SK-N-SH (cell line): ENCODE measurements around the gene CNTNAP2. TPM values are rescaled to one million over a fixed set of nuclear protein-coding genes. Genes with fewer than 3 reads are reported as not detected.

ENCODE experiments used
- CTCF ChIA-PET: fragments of 300-600, 350-600 bp; formaldehyde crosslinking; extraction: SDS; loops from one replicate; lab custom pipeline; 2021; lab: Yijun Ruan, JAX
- POLR2A ChIA-PET: fragments of 350-600 bp; sonication (Branson Sonifier 250); formaldehyde crosslinking; extraction: SDS; loops from one replicate; lab custom pipeline; 2020; ENCODE audit warnings: antibody characterized with exemption, inconsistent platforms; lab: Yijun Ruan, JAX
- DNase-seq: peaks from one replicate; pipeline ENCODE4 v3.0.0; 2012
- H2AFZ ChIP-seq: fragments of 200-600 bp; sonication (generic); 2 replicates; pipeline ENCODE4 v1.8.1; 2016; ENCODE audit warnings: antibody characterized with exemption, mild to moderate bottlenecking, low read depth
- H3F3A ChIP-seq: fragments of 200-600 bp; sonication (generic); replicated peaks from 2 replicates; pipeline ENCODE3; 2016; ENCODE audit warnings: antibody characterized with exemption, mild to moderate bottlenecking; ENCODE audit not compliant: insufficient read depth
- H3K27ac ChIP-seq, 2 experiments: fragments of 200-500 bp in 1 of 2; fragments of 200-600 bp in 1 of 2; sonication (Bioruptor generic) in 1 of 2; sonication (generic), shearing (Covaris generic) in 1 of 2; 2 replicates each; pipeline versions ENCODE4 v1.5.1 to v1.6.1; 2014 to 2016; ENCODE audit warnings: low read depth in 2 of 2, inconsistent platforms in 1 of 2, low read length in 1 of 2, mild to moderate bottlenecking in 1 of 2, mixed read lengths in 1 of 2
- H3K27me3 ChIP-seq: fragments of 200-600 bp; sonication (generic), shearing (Covaris generic); 2 replicates; pipeline ENCODE4 v1.6.1; 2016; ENCODE audit warnings: mixed run types; ENCODE audit not compliant: insufficient read depth
- H3K36me3 ChIP-seq, 2 experiments: fragments of 200-500 bp in 1 of 2; fragments of 200-600 bp in 1 of 2; sonication (Bioruptor generic) in 1 of 2; sonication (generic) in 1 of 2; replicated peaks in 1 of 2; 2 replicates each; pipeline versions ENCODE3 to v1.5.1; 2014 to 2016; ENCODE audit warnings: low read length in 1 of 2, mild to moderate bottlenecking in 1 of 2; ENCODE audit not compliant: insufficient read depth in 2 of 2, control insufficient read depth in 1 of 2
- H3K4me1 ChIP-seq, 2 experiments: fragments of 200-500 bp in 1 of 2; fragments of 200-600 bp in 1 of 2; sonication (Bioruptor generic) in 1 of 2; sonication (generic), shearing (Covaris generic) in 1 of 2; 2 replicates each; pipeline versions ENCODE4 v1.5.1 to v1.6.1; 2014 to 2016; ENCODE audit warnings: low read depth in 1 of 2, low read length in 1 of 2, mixed run types in 1 of 2; ENCODE audit not compliant: insufficient read depth in 2 of 2, control insufficient read depth in 1 of 2
- H3K4me2 ChIP-seq: fragments of 200-600 bp; sonication (generic), shearing (Covaris generic); 2 replicates; pipeline ENCODE4 v1.6.1; 2017; ENCODE audit warnings: mixed run types
- H3K4me3 ChIP-seq, 2 experiments: fragments of 200-500 bp in 1 of 2; fragments of 200-600 bp in 1 of 2; sonication (Bioruptor generic) in 1 of 2; sonication (generic), shearing (Covaris generic) in 1 of 2; 2 replicates each; pipeline versions ENCODE4 v1.5.1 to v1.8.1; 2014 to 2016; ENCODE audit warnings: low read depth in 2 of 2, inconsistent platforms in 1 of 2, low read length in 1 of 2, mild to moderate bottlenecking in 1 of 2, mixed read lengths in 1 of 2, moderate library complexity in 1 of 2
- H3K79me2 ChIP-seq: fragments of 200-600 bp; sonication (generic); 2 replicates; pipeline ENCODE4 v1.8.1; 2017; ENCODE audit warnings: mild to moderate bottlenecking; ENCODE audit not compliant: insufficient read depth
- H3K9ac ChIP-seq: fragments of 200-600 bp; sonication (generic); 2 replicates; pipeline ENCODE4 v1.6.1; 2017; ENCODE audit warnings: mixed run types
- H3K9me2 ChIP-seq: fragments of 200-600 bp; sonication (generic); 2 replicates; pipeline ENCODE4 v1.6.1; 2017; ENCODE audit warnings: mixed run types
- H3K9me3 ChIP-seq: fragments of 200-600 bp; sonication (generic); 2 replicates; pipeline ENCODE4 v1.6.1; 2017; ENCODE audit warnings: mixed run types, mild to moderate bottlenecking, moderate library complexity
- H4K20me1 ChIP-seq: fragments of 200-600 bp; sonication (generic); 2 replicates; pipeline ENCODE4 v1.6.1; 2017; ENCODE audit warnings: mild to moderate bottlenecking, mixed run types; ENCODE audit not compliant: insufficient read depth
- CHD2 ChIP-seq: fragments of 150-350 bp; IDR thresholded peaks from 2 replicates; pipeline ENCODE4 v1.6.1; 2018; ENCODE audit warnings: low read length; ENCODE audit not compliant: partially characterized antibody
- FOSL2 ChIP-seq: IDR thresholded peaks from 2 replicates; pipeline ENCODE4 v1.4.0; 2012; ENCODE audit warnings: low read depth, mild to moderate bottlenecking, moderate library complexity, borderline replicate concordance
- GATA2 ChIP-seq: sonication (generic); formaldehyde crosslinking; IDR thresholded peaks from 2 replicates; pipeline ENCODE4 v1.5.0; 2020; ENCODE audit warnings: mild to moderate bottlenecking, missing genetic modification reagents
- IRF3 ChIP-seq: fragments of 150-350 bp; IDR thresholded peaks from 2 replicates; pipeline ENCODE4 v1.6.1; 2016; ENCODE audit warnings: mild to moderate bottlenecking, low read depth, low read length
- JUND ChIP-seq: IDR thresholded peaks from 2 replicates; pipeline ENCODE4 v1.4.0; 2012
- NRF1 ChIP-seq: IDR thresholded peaks from 2 replicates; pipeline ENCODE4 v1.6.1; 2012; ENCODE audit warnings: low read depth, mild to moderate bottlenecking, low read length
- PBX3 ChIP-seq: IDR thresholded peaks from 2 replicates; pipeline ENCODE4; 2012
- POLR2AphosphoS5 ChIP-seq: IDR thresholded peaks from 2 replicates; pipeline ENCODE4 v1.6.1; 2012; ENCODE audit warnings: low read depth, low read length
- RAD21 ChIP-seq: IDR thresholded peaks from 2 replicates; pipeline ENCODE4 v1.6.1; 2012; ENCODE audit warnings: mild to moderate bottlenecking, low read length
- SIN3A ChIP-seq: IDR thresholded peaks from 2 replicates; pipeline ENCODE4 v1.6.1; 2012; ENCODE audit warnings: low read depth, mild to moderate bottlenecking, low read length, moderate library complexity, borderline replicate concordance
- TEAD4 ChIP-seq: IDR thresholded peaks from 2 replicates; pipeline ENCODE4 v1.4.0; 2012; ENCODE audit warnings: mild to moderate bottlenecking, borderline replicate concordance; ENCODE audit not compliant: insufficient read depth
- USF2 ChIP-seq: fragments of 150-350 bp; IDR thresholded peaks from 2 replicates; pipeline ENCODE4 v1.6.1; 2017; ENCODE audit warnings: antibody characterized with exemption, low read length, low read depth, borderline replicate concordance
- ZBTB33 ChIP-seq: IDR thresholded peaks from 2 replicates; pipeline ENCODE4 v1.4.0; 2012; ENCODE audit warnings: low read depth, borderline replicate concordance
- WGBS: methylation state at CpG from one replicate; pipeline ENCODE4 v1.1.6; 2017; ENCODE audit warnings: low lambda C conversion rate; 5-methylcytosine and 5-hydroxymethylcytosine counted together
- polyA plus RNA-seq, 3 experiments: library from polyadenylated mRNA; depleted of rRNA; stranded (reverse); fragments of >200 nt; gene quantifications; 2 replicates each; pipeline ENCODE4 v1.2.3, GENCODE V29; 2012

The CNTNAP2 gene
- polyA plus RNA-seq, 1 of the 3 experiments (the other 2 are of a cell fraction), result 3.4 TPM

- H3K9me3 ChIP-seq, result no peaks in the 10 kb centered on the region
- no peak overlapping the region for H2AFZ ChIP-seq
- DNase-seq, result no peak
- H3K9ac ChIP-seq, result no peak overlapping the region
- H3K4me1 ChIP-seq, result no peaks in the 10 kb centered on the region
- no peak overlapping the region for H3K27ac ChIP-seq
- no peaks in the 10 kb centered on the region for H3F3A ChIP-seq
- no peaks in the 10 kb centered on the region for H3K27me3 ChIP-seq
- no peak overlapping the region for H3K4me2 ChIP-seq
- H3K9me2 ChIP-seq, result no peaks in the 10 kb centered on the region
- ChIA-PET CTCF (interaction anchor here (1.0 to 1.1 kb wide), 2 partner anchors 27 to 34 kb away, joined by 3 read pairs; no protein-coding TSS in a partner anchor), POLR2A (no interaction called here)
- no peaks in the 10 kb centered on the region for H3K79me2 ChIP-seq
- 38% methylated on average over 3 of the region's 3 CpGs for whole genome bisulfite sequencing
- H4K20me1 ChIP-seq, result no peaks in the 10 kb centered on the region
- TF ChIP-seq GATA2, result no peak
- no peak for TF ChIP-seq FOSL2
- no peak overlapping the region for H3K4me3 ChIP-seq
- no peaks in the 10 kb centered on the region for H3K36me3 ChIP-seq
These were observed 1029.6 kb downstream of the CNTNAP2 start for GRCh38 chr7:147146169-147146568.

GRCh38 chr7:147151661-147152060 lies 1035.1 kb downstream of the CNTNAP2 start:
- Histone ChIP-seq H3K4me2 (no peak overlapping the region), H4K20me1 (no peaks in the 10 kb centered on the region), H3K9me3 (no peaks in the 10 kb centered on the region), H3K27me3 (no peaks in the 10 kb centered on the region), H3K79me2 (no peaks in the 10 kb centered on the region), H3K9me2 (no peaks in the 10 kb centered on the region), H3K9ac (no peak overlapping the region), H3K4me3 (no peak overlapping the region), H3K27ac (no peak overlapping the region), H2AFZ (no peak overlapping the region), H3K4me1 (no peaks in the 10 kb centered on the region), H3K36me3 (no peaks in the 10 kb centered on the region), H3F3A (no peaks in the 10 kb centered on the region)
- ChIA-PET CTCF (interaction anchor here (1.4 kb wide), 1 partner anchor 11 kb away, joined by 4 read pairs; no protein-coding TSS in a partner anchor), POLR2A (no interaction called here)
- TF ChIP-seq CHD2 (no peak), SIN3A (no peak), TEAD4 (no peak), USF2 (no peak), PBX3 (no peak)
- DNase-seq, result no peak

- no peak for TF ChIP-seq POLR2AphosphoS5
- no peak for TF ChIP-seq IRF3
- no peak for TF ChIP-seq RAD21
- TF ChIP-seq JUND, result no peak
- no peak for TF ChIP-seq USF2
- TF ChIP-seq NRF1, result no peak
- no peak for TF ChIP-seq ZBTB33
- no peak overlapping the region for H3K4me3 ChIP-seq
- no peaks in the 10 kb centered on the region for H3K79me2 ChIP-seq
- H3K9me3 ChIP-seq, result no peaks in the 10 kb centered on the region
- no peak overlapping the region for H3K4me2 ChIP-seq
- no peaks in the 10 kb centered on the region for H4K20me1 ChIP-seq
- no peaks in the 10 kb centered on the region for H3K36me3 ChIP-seq
- no peak overlapping the region for H3K9ac ChIP-seq
- no peaks in the 10 kb centered on the region for H3K4me1 ChIP-seq
- no peaks in the 10 kb centered on the region for H3K9me2 ChIP-seq
- DNase-seq, result no peak
- no peaks in the 10 kb centered on the region for H3K27me3 ChIP-seq
- POLR2A ChIA-PET, result no interaction called here
- WGBS, result 64% methylated on average over 3 of the region's 3 CpGs
- H3K27ac ChIP-seq, result no peak overlapping the region
- H2AFZ ChIP-seq, result no peak overlapping the region
- CTCF ChIA-PET, result interaction anchor here (0.9 kb wide), 1 partner anchor 24 kb away, joined by 3 read pairs; no protein-coding TSS in a partner anchor
- no peaks in the 10 kb centered on the region for H3F3A ChIP-seq
These were observed 1037.0 kb downstream of the CNTNAP2 start for GRCh38 chr7:147153571-147153970.
